Measurements from ENCODE around the gene CHRM5. TPM values are rescaled to one million over a fixed set of nuclear protein-coding genes. Genes with fewer than 3 reads are reported as not detected.
A peak's percentile ranks its signal among the peaks of the same experiment; 100 is the strongest.
"Not testable (repeated sequence)": the region's sequence is repeated elsewhere in the genome, so short reads cannot be mapped to it uniquely, and the experiment has no call there.

The CHRM5 gene
- total RNA-seq, 1 donor from 2014 or later = 0.17 TPM

DNA sequence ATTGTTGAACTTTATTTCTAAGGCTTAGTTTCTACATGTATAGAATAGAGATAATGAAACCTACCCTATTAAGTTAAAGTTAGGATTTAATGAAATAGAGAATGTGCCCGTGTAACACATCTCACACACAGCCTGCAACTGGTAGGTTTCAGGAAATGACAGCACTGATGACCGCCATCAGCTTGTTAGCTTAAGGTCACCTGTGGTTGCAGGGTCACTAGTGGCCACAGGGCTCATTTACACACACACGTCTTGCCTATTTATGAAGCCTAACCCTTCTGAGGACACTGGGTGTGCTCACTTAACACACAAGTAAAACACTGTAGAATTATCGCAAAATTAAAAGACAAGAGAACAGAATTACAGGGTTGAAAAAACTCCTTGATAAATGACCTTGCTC lies 20.1 kb downstream of the CHRM5 start:
- DNase-seq = peak; percentile 37

- peak; percentile 64 for DNase-seq
Measured at GRCh38 chr15:33994005-33994615, 25.8 kb downstream of the CHRM5 start.

- not testable (repeated sequence) for DNase-seq
Measured at GRCh38 chr15:33995666-33996065, 27.4 kb downstream of the CHRM5 start.

DNA sequence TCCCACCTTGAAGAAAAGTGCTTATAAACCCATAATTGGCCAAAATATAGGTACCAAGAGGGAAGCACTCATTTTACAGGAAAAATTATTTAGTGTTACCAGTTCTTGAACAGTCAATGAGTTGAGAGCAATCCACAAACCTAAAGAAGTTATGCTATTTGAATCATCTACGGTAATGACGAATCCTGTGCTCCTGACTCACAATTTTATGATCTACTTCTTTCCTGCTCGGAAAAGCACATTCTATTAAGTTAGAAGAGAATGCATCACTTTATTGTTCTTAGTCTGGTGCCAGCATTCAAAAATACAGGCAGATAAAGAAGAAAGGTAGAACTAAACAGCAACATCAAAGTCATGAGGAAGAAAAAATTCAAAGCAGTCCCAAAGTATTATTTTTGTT lies 33.2 kb downstream of the CHRM5 start:
- peak; percentile 68 for DNase-seq

DNA sequence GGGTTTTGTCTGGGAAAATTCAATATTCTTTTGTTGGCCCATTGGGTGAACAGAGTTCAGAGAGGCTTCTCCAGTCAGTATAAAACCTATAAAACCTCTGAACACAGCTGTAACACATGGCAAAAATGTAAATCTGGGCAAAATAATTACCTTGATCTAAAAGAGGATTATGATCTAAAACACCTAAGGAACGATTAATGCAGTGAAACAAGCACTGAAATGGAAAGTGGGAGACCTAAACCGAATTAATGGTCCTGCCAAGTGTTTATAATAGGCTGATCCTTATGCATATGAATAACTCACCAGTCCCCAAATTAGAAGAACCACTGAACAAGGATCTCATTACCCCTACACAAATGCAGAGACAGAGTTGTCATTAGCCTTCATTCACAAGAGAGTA lies 38.1 kb downstream of the CHRM5 start:
- no peak for DNase-seq

DNA sequence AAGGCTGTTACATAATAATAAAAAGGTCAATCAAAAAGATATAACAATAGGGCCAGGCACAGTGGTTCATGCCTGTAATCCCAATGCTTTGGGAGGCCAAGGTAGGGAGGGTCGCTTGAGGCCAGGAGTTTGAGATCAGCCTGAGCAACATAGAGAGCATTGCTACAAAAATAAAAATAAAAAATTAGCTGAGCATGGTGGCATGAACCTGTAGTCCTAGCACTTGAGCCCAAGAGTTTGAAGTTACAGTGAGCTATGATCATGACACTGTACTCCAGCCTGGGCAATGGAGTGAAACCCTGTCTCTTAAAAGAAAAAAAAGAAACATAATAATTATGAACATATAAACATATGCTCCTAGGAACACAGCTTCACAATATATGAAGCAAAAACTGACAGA lies 41.4 kb downstream of the CHRM5 start:
- DNase-seq = no peak

- DNase-seq = no peak
Measured at GRCh38 chr15:34010921-34011320, 42.6 kb downstream of the CHRM5 start.

- no peak for DNase-seq
Measured at GRCh38 chr15:34011481-34011880, 43.2 kb downstream of the CHRM5 start.

- DNase-seq = no peak
Measured at GRCh38 chr15:34012461-34013028, 44.2 kb downstream of the CHRM5 start.

DNA sequence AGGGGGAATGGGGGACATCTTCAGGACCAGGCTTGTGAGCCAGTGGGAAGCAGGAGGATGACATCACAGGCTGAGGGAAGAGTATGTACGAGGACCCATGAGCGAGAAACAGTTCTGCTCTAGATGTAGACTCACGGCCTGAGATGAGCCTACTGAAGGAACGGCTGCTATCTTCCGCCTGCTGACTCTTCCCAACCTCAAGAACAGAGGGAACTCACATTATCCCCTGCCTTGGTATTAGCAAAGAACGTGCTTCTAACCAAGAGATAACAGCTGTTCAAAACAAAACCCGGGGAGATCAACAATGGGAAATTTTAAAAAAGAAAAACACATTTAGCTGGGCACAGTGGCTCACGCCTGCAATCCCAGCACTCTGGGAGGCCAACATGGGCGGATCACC lies 45.4 kb downstream of the CHRM5 start:
- DNase-seq = no peak

- DNase-seq = no peak
Measured at GRCh38 chr15:34014556-34014955, 46.3 kb downstream of the CHRM5 start.

DNA sequence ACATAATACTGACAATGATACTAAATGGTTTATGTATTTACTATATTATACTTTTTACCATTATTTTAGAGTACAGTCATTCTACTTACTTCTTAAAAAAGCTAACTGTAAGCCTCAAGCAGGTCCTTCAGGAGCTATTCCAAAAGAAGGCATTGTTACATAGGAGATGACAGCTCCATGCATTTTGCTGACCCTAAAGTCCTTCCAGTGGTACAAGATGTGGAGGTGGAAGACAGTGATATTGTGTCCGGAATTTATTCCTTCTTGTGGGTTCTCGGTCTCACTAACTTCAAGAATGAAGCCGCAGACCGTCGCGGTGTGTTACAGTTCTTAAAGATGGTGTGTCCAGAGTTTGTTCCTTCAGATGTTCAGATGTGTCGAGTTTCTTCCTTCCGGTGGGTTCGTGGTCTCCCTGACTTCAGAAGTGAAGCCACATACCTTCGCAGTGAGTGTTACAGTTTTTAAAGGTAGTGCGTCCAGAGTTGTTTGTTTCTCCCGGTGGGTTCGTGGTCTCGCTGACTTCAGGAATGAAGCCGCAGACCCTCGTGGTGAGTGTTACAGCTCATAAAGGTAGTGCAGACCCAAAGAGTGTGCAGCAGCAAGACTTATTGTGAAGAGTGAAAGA lies 49.8 kb downstream of the CHRM5 start:
- DNase-seq = no peak

GRCh38 chr15:34018738-34019137 lies 50.4 kb downstream of the CHRM5 start:
- DNase-seq = not testable (repeated sequence)

- no peak for DNase-seq
Measured at GRCh38 chr15:34019369-34019990, 51.2 kb downstream of the CHRM5 start.

DNA sequence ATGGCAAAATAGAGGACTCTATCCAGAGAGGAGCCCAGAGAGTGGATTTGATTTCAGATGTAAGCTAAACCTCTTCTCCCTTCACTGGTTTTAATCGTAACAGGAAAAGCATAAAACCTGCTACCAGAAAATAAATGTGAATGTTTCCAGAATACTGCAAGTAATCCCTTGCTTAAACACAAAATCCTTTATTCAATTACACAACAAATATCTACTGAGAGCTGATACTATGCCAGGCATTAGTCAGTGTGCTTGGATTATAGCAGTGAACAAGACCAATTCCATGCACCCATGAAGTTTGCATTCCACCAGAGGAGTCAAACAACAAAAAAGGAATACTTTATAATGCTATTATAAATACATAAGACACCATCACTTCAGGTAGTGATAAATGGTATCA lies 55.6 kb downstream of the CHRM5 start:
- no peak for DNase-seq

- DNase-seq = no peak
Measured at GRCh38 chr15:34025252-34025651, 57.0 kb downstream of the CHRM5 start.

DNA sequence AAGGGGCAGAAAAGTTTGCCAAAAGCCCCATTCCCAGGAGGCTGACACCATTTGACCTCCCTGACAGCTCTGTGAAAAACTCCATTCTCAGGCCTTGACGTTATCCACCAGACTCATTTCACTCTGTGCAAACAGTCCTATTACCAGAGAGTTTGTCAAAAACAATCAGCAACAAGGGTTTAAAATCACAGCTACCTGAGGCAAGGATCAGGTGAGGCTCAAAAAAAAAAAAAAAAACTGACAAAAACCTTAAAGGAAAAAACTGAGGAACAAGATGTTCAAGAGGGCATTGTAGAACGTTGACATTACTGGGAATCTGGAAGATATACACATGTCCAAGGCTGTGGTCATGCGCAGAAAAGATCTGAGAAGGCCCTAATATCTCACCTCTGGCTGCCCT lies 59.3 kb downstream of the CHRM5 start:
- DNase-seq = no peak

GRCh38 chr15:34031987-34032760 lies 63.9 kb downstream of the CHRM5 start:
- no peak for DNase-seq

- DNase-seq = peak; percentile 85
Measured at GRCh38 chr15:34038023-34038870, 70.0 kb downstream of the CHRM5 start.

GRCh38 chr15:34038871-34039789 lies 70.8 kb downstream of the CHRM5 start, which contains the start of gene AVEN:
TSS of gene AVEN (minus strand) at chr15:34039204. CDS start at chr15:34039046, 158 bp downstream.
- peak; percentile 57 for DNase-seq

- DNase-seq = no peak
Measured at GRCh38 chr15:34039790-34040113, 71.5 kb downstream of the CHRM5 start.
